Measurements from ENCODE around the gene PHF1. TPM values are rescaled to one million over a fixed set of nuclear protein-coding genes. Genes with fewer than 3 reads are reported as not detected.

PHF1 gene
- total and polyA plus RNA-seq, 2 of the 4 experiments (the other 2 are of a cell fraction), result 9.0 to 47.2 TPM

- Histone ChIP-seq H3K4ac (ENCODE audit: low read depth, low read length) (no peak overlapping the region; the same call in 1 of the 2 replicates), H2BK15ac (ENCODE audit: low read depth, low read length) (no peak overlapping the region), H4K20me1 (ENCODE audit: insufficient read depth, low read length) (no peaks in the 10 kb centered on the region; the same call in 1 of the 2 replicates), H2BK120ac (ENCODE audit: low read depth, low read length) (no peak overlapping the region), H3K4me3 (ENCODE audit: insufficient read depth, low read depth, low read length) (peak overlapping the region; percentile 58), H3K56ac (ENCODE audit: extremely low read depth, insufficient read depth, low read length) (peak overlapping the region; percentile 91), H3K27me3 (ENCODE audit: control insufficient read depth, insufficient read depth, low read length) (no peaks in the 10 kb centered on the region), H3K4me1 (ENCODE audit: control insufficient read depth, insufficient read depth, low read length) (no peaks in the 10 kb centered on the region), H2BK20ac (ENCODE audit: low read depth, low read length) (no peak overlapping the region), H2AFZ (replicated peaks; ENCODE audit: low read length, poor library complexity) (no peak overlapping the region), H4K91ac (ENCODE audit: insufficient read depth, low read depth, low read length) (no peak overlapping the region; the same call in 1 of the 2 replicates), H4K5ac (ENCODE audit: low read depth, low read length) (no peak overlapping the region), H3K9ac (ENCODE audit: low read depth, low read length) (peak overlapping the region; percentile 89), H3K9me3 (ENCODE audit: control insufficient read depth, insufficient read depth, low read length) (no peaks in the 10 kb centered on the region), H2AK9ac (replicated peaks; ENCODE audit: low read depth, low read length, poor library complexity) (no peak overlapping the region), H2AK5ac (ENCODE audit: low read depth, low read length) (no peak overlapping the region; the same call in 1 of the 2 replicates), H3K14ac (replicated peaks; ENCODE audit: low read depth, low read length) (no peak overlapping the region; the same call in 1 of the 2 replicates), H3K18ac (ENCODE audit: low read depth, low read length) (no peak overlapping the region), H4K8ac (ENCODE audit: low read depth in 2 of 2, low read length in 2 of 2) (peak overlapping the region; percentile 37 to 38; a peak in 2 of 4 replicates), H3K23ac (ENCODE audit: low read depth, low read length) (peak overlapping the region; percentile 51), H2BK5ac (ENCODE audit: low read depth, low read length, poor library complexity, severe bottlenecking) (no peak overlapping the region), H3K36me3 (ENCODE audit: control insufficient read depth, insufficient read depth, low read length) (no peaks in the 10 kb centered on the region), H3K4me2 (ENCODE audit: low read depth, low read length) (peak overlapping the region; percentile 95), H3K27ac (ENCODE audit: insufficient read depth, low read length) (no peak overlapping the region; the same call in 1 of the 2 replicates), H3K79me1 (ENCODE audit: low read depth in 1 of 2, low read length in 2 of 2) (peaks cover 5 to 8% of the 10 kb centered on the region in 2 experiments; a peak in 3 of 4 replicates), H3K9me1 (ENCODE audit: insufficient read depth, low read length) (peaks cover 7% of the 10 kb centered on the region; the same call in 1 of the 2 replicates)
- DNase-seq, result no peak
- dilution Hi-C loops (cut with HindIII; ENCODE audit: low sequenced_read_pairs, unreplicated experiment), result no loop called here
- POLR2A ChIA-PET (ENCODE audit: unreplicated experiment), result no interaction called here
- no CpG with 5 or more reads among the region's 5 CpGs for WGBS, 2 experiments (ENCODE audit: extremely low coverage in 2 of 2, insufficient read length in 1 of 2)
- ATAC-seq (ENCODE audit: low read depth), result no peak
- in situ Hi-C loops (cut with MboI; ENCODE audit: low sequenced_read_pairs), result no loop called here
- CTCF ChIA-PET, result no interaction called here
- no TSS peak for BruUV-seq (replicated peaks)
- intact Hi-C loops (cut with micrococcal nuclease), result no loop called here
- no peak for TF ChIP-seq MAZ (IDR thresholded peaks at IDR 0.05; ENCODE audit: borderline replicate concordance, low read depth, low read length)
- TF ChIP-seq ELK1 (IDR thresholded peaks at IDR 0.05; ENCODE audit: borderline replicate concordance, low read depth, low read length), result no peak
- TF ChIP-seq POLR2A (IDR thresholded peaks at IDR 0.05; ENCODE audit: low read depth, low read length), result no peak
- TF ChIP-seq RAD21 (IDR thresholded peaks at IDR 0.05; ENCODE audit: low read length), result no peak
- TF ChIP-seq CHD1 (IDR thresholded peaks at IDR 0.05; ENCODE audit: low read depth, low read length), result no peak
- TF ChIP-seq, protein P1, sequence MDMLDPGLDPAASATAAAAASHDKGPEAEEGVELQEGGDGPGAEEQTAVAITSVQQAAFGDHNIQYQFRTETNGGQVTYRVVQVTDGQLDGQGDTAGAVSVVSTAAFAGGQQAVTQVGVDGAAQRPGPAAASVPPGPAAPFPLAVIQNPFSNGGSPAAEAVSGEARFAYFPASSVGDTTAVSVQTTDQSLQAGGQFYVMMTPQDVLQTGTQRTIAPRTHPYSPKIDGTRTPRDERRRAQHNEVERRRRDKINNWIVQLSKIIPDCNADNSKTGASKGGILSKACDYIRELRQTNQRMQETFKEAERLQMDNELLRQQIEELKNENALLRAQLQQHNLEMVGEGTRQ (IDR thresholded peaks at IDR 0.05; ENCODE audit: low read depth, low read length), result no peak
- TF ChIP-seq, protein P2, sequence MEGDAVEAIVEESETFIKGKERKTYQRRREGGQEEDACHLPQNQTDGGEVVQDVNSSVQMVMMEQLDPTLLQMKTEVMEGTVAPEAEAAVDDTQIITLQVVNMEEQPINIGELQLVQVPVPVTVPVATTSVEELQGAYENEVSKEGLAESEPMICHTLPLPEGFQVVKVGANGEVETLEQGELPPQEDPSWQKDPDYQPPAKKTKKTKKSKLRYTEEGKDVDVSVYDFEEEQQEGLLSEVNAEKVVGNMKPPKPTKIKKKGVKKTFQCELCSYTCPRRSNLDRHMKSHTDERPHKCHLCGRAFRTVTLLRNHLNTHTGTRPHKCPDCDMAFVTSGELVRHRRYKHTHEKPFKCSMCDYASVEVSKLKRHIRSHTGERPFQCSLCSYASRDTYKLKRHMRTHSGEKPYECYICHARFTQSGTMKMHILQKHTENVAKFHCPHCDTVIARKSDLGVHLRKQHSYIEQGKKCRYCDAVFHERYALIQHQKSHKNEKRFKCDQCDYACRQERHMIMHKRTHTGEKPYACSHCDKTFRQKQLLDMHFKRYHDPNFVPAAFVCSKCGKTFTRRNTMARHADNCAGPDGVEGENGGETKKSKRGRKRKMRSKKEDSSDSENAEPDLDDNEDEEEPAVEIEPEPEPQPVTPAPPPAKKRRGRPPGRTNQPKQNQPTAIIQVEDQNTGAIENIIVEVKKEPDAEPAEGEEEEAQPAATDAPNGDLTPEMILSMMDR (conservative IDR thresholded peaks at IDR 0.05; ENCODE audit: low read depth, low read length), result no peak
- no peak for TF ChIP-seq RFX5 (IDR thresholded peaks at IDR 0.05; ENCODE audit: low read depth, low read length)
- no peak for TF ChIP-seq FOS (IDR thresholded peaks at IDR 0.05; ENCODE audit: low read depth, low read length)
- TF ChIP-seq NFE2L2 (IDR thresholded peaks at IDR 0.05; ENCODE audit: low read depth, low read length), result no peak
- TF ChIP-seq MXI1 (IDR thresholded peaks at IDR 0.05; ENCODE audit: borderline replicate concordance, low read depth, low read length), result no peak
- TF ChIP-seq BHLHE40 (IDR thresholded peaks at IDR 0.05; ENCODE audit: low read depth, low read length), result no peak
- TF ChIP-seq CEBPB (IDR thresholded peaks at IDR 0.05; ENCODE audit: low read depth, low read length), result no peak
- TF ChIP-seq SMC3 (IDR thresholded peaks at IDR 0.05; ENCODE audit: low read depth, low read length), result no peak
- TF ChIP-seq MAFK (IDR thresholded peaks at IDR 0.05; ENCODE audit: low read depth, low read length), result no peak
- TF ChIP-seq RCOR1 (IDR thresholded peaks at IDR 0.05; ENCODE audit: insufficient replicate concordance, low read length), result no peak
These were observed 18.2 kb upstream of the PHF1 start for GRCh38 chr6:33392595-33392948.
